Glutamatergic neuron (in vitro differentiated cells): ENCODE data around the gene ELL2. TPM values are rescaled to one million over a fixed set of nuclear protein-coding genes. Genes with fewer than 3 reads are reported as not detected.
A peak's percentile ranks its signal among the peaks of the same experiment; 100 is the strongest.

Source experiments
- DNase-seq: peaks from one replicate; pipeline ENCODE4 v3.0.0; 2022
- H3K27ac Mint-ChIP-seq: one replicate; pipeline ENCODE4 v1.8.0; 2020; ENCODE audit warnings: mild to moderate bottlenecking, mixed read lengths, inconsistent platforms; ENCODE audit not compliant: unreplicated experiment
- H3K27me3 Mint-ChIP-seq: one replicate; pipeline ENCODE4 v1.8.0; 2020; ENCODE audit warnings: mild to moderate bottlenecking, moderate library complexity, mixed read lengths, inconsistent platforms; ENCODE audit not compliant: unreplicated experiment
- H3K36me3 Mint-ChIP-seq: one replicate; pipeline ENCODE4 v1.8.0; 2020; ENCODE audit warnings: mild to moderate bottlenecking, mixed read lengths, inconsistent platforms; ENCODE audit not compliant: unreplicated experiment
- H3K4me1 Mint-ChIP-seq: one replicate; pipeline ENCODE4 v1.8.0; 2020; ENCODE audit warnings: mild to moderate bottlenecking, low read depth, mixed read lengths, inconsistent platforms; ENCODE audit not compliant: unreplicated experiment
- H3K4me3 Mint-ChIP-seq: one replicate; pipeline ENCODE4 v1.8.0; 2020; ENCODE audit warnings: mild to moderate bottlenecking, mixed read lengths, inconsistent platforms; ENCODE audit not compliant: unreplicated experiment
- H3K9me3 Mint-ChIP-seq: one replicate; pipeline ENCODE4 v1.8.0; 2020; ENCODE audit warnings: mild to moderate bottlenecking, moderate library complexity, mixed read lengths, inconsistent platforms; ENCODE audit not compliant: unreplicated experiment
- CTCF ChIP-seq: fragments of 200-600 bp; sonication (generic); IDR thresholded peaks from one replicate; pipeline ENCODE4 v1.5.0; 2021; ENCODE audit not compliant: partially characterized antibody, unreplicated experiment
- total RNA-seq: library from RNA; stranded (reverse); fragmentation: NEBNext Ultra II Directional; extraction: Animal tissue kit (Norgen Biotek cat#: 25700); gene quantifications from one replicate; pipeline ENCODE4 v1.2.1, GENCODE V29; 2021; ENCODE audit not compliant: unreplicated experiment

The ELL2 gene
- total RNA-seq, 1 donor from 2014 or later = 97.0 TPM

- no peak for DNase-seq
- Mint-ChIP-seq H3K4me3 (peak overlapping the region; percentile 98), H3K27ac (peak overlapping the region; percentile 54), H3K36me3 (no peaks in the 10 kb centered on the region), H3K9me3 (peaks cover 21% of the 10 kb centered on the region), H3K4me1 (peaks cover 39% of the 10 kb centered on the region), H3K27me3 (peaks cover 19% of the 10 kb centered on the region)
- no peak for TF ChIP-seq CTCF
These were observed 4.0 kb downstream of the ELL2 start for GRCh38 chr5:95957561-95958203.

- Mint-ChIP-seq H3K4me1 (peaks cover 32% of the 10 kb centered on the region), H3K9me3 (peaks cover 13% of the 10 kb centered on the region), H3K27ac (no peak overlapping the region), H3K27me3 (peaks cover 13% of the 10 kb centered on the region), H3K4me3 (peak overlapping the region; percentile 72), H3K36me3 (peaks cover under 1% of the 10 kb centered on the region)
- TF ChIP-seq CTCF = no peak
- DNase-seq = no peak
These were observed 4.8 kb downstream of the ELL2 start for GRCh38 chr5:95956900-95957293.

GRCh38 chr5:95956021-95956899 lies 5.4 kb downstream of the ELL2 start:
- H3K27ac Mint-ChIP-seq = peak overlapping the region; percentile 6
- DNase-seq = no peak
- peaks cover 11% of the 10 kb centered on the region for H3K9me3 Mint-ChIP-seq
- H3K27me3 Mint-ChIP-seq = peaks cover 12% of the 10 kb centered on the region
- H3K4me1 Mint-ChIP-seq = peaks cover 31% of the 10 kb centered on the region
- H3K36me3 Mint-ChIP-seq = peaks cover 6% of the 10 kb centered on the region
- H3K4me3 Mint-ChIP-seq = peak overlapping the region; percentile 72
- TF ChIP-seq CTCF = no peak

- no peak for DNase-seq
- Mint-ChIP-seq H3K27me3 (peaks cover 7% of the 10 kb centered on the region), H3K9me3 (peaks cover 1% of the 10 kb centered on the region), H3K4me1 (peaks cover 34% of the 10 kb centered on the region), H3K36me3 (peaks cover 6% of the 10 kb centered on the region), H3K27ac (no peak overlapping the region), H3K4me3 (peak overlapping the region; percentile 28)
- TF ChIP-seq CTCF = no peak
These were observed 6.9 kb downstream of the ELL2 start for GRCh38 chr5:95954716-95955115.
